ENCODE measurements around the gene PFKFB2. TPM values are rescaled to one million over a fixed set of nuclear protein-coding genes. Genes with fewer than 3 reads are reported as not detected.

PFKFB2 gene
- total RNA-seq, 1 donor from 2014 or later = 8.9 TPM

GRCh38 chr1:207031632-207032264, 21.3 kb upstream of the PFKFB2 start:
- no peak overlapping the region for H3K4me3 Mint-ChIP-seq (ENCODE audit: unreplicated experiment)
- no peaks in the 10 kb centered on the region for H3K9me3 Mint-ChIP-seq (ENCODE audit: unreplicated experiment)

GRCh38 chr1:207032528-207033017, 20.5 kb upstream of the PFKFB2 start, which contains the start of gene C1orf116:
Gene C1orf116, minus strand, starts transcription at chr1:207032756. Its CDS starts 5,158 bp downstream, at chr1:207027598.
- H3K27ac Mint-ChIP-seq (ENCODE audit: unreplicated experiment) = no peak within 1 kb of the TSS
- H3K9me3 Mint-ChIP-seq (ENCODE audit: unreplicated experiment) = no peaks in the 10 kb centered on the region
- no peaks in the 10 kb centered on the region for H3K36me3 Mint-ChIP-seq (ENCODE audit: low read depth, unreplicated experiment)
- no peak for TF ChIP-seq CTCF (IDR thresholded peaks at IDR 0.05; ENCODE audit: unreplicated experiment)
- H3K4me3 Mint-ChIP-seq (ENCODE audit: unreplicated experiment) = no peak within 1 kb of the TSS
- H3K4me1 Mint-ChIP-seq (ENCODE audit: unreplicated experiment) = peaks cover 7% of the 10 kb centered on the region
- no peak for DNase-seq (ENCODE audit: low spot score)
- H3K27me3 Mint-ChIP-seq (ENCODE audit: unreplicated experiment) = peaks cover 2% of the 10 kb centered on the region

More at GRCh38 chr1:207031632-207032264, 21.3 kb upstream of the PFKFB2 start:
- H3K27me3 Mint-ChIP-seq (ENCODE audit: unreplicated experiment) = peaks cover 4% of the 10 kb centered on the region
- peaks cover 7% of the 10 kb centered on the region for H3K4me1 Mint-ChIP-seq (ENCODE audit: unreplicated experiment)
- H3K36me3 Mint-ChIP-seq (ENCODE audit: low read depth, unreplicated experiment) = no peaks in the 10 kb centered on the region
- DNase-seq (ENCODE audit: low spot score) = no peak
- no peak for TF ChIP-seq CTCF (IDR thresholded peaks at IDR 0.05; ENCODE audit: unreplicated experiment)
- H3K27ac Mint-ChIP-seq (ENCODE audit: unreplicated experiment) = no peak overlapping the region

- DNase-seq (ENCODE audit: low spot score) = no peak
- Mint-ChIP-seq H3K4me3 (ENCODE audit: unreplicated experiment) (no peak overlapping the region), H3K36me3 (ENCODE audit: low read depth, unreplicated experiment) (no peaks in the 10 kb centered on the region), H3K27ac (ENCODE audit: unreplicated experiment) (no peak overlapping the region), H3K4me1 (ENCODE audit: unreplicated experiment) (peaks cover 7% of the 10 kb centered on the region), H3K9me3 (ENCODE audit: unreplicated experiment) (no peaks in the 10 kb centered on the region), H3K27me3 (ENCODE audit: unreplicated experiment) (no peaks in the 10 kb centered on the region)
- no peak for TF ChIP-seq CTCF (IDR thresholded peaks at IDR 0.05; ENCODE audit: unreplicated experiment)
These were observed 19.8 kb upstream of the PFKFB2 start for GRCh38 chr1:207033302-207033701.

GRCh38 chr1:207034208-207034607, 18.9 kb upstream of the PFKFB2 start:
- Mint-ChIP-seq H3K36me3 (ENCODE audit: low read depth, unreplicated experiment) (no peaks in the 10 kb centered on the region), H3K4me3 (ENCODE audit: unreplicated experiment) (no peak overlapping the region), H3K9me3 (ENCODE audit: unreplicated experiment) (no peaks in the 10 kb centered on the region), H3K27ac (ENCODE audit: unreplicated experiment) (no peak overlapping the region), H3K27me3 (ENCODE audit: unreplicated experiment) (no peaks in the 10 kb centered on the region), H3K4me1 (ENCODE audit: unreplicated experiment) (peaks cover 7% of the 10 kb centered on the region)
- TF ChIP-seq CTCF (IDR thresholded peaks at IDR 0.05; ENCODE audit: unreplicated experiment) = no peak
- DNase-seq (ENCODE audit: low spot score) = no peak

GRCh38 chr1:207034998-207035397, 18.1 kb upstream of the PFKFB2 start:
- no peak overlapping the region for H3K4me3 Mint-ChIP-seq (ENCODE audit: unreplicated experiment)
- H3K27me3 Mint-ChIP-seq (ENCODE audit: unreplicated experiment) = no peaks in the 10 kb centered on the region
- TF ChIP-seq CTCF (IDR thresholded peaks at IDR 0.05; ENCODE audit: unreplicated experiment) = no peak
- H3K27ac Mint-ChIP-seq (ENCODE audit: unreplicated experiment) = no peak overlapping the region
- H3K4me1 Mint-ChIP-seq (ENCODE audit: unreplicated experiment) = peaks cover 7% of the 10 kb centered on the region
- DNase-seq (ENCODE audit: low spot score) = no peak
- H3K9me3 Mint-ChIP-seq (ENCODE audit: unreplicated experiment) = no peaks in the 10 kb centered on the region
- H3K36me3 Mint-ChIP-seq (ENCODE audit: low read depth, unreplicated experiment) = no peaks in the 10 kb centered on the region

Measured in endothelial cell (in vitro differentiated cells).